ENCODE data around the gene UBTD2. TPM values are rescaled to one million over a fixed set of nuclear protein-coding genes. Genes with fewer than 3 reads are reported as not detected.
"Not testable (repeated sequence)": the region's sequence is repeated elsewhere in the genome, so short reads cannot be mapped to it uniquely, and the experiment has no call there.

UBTD2 gene, protein sequence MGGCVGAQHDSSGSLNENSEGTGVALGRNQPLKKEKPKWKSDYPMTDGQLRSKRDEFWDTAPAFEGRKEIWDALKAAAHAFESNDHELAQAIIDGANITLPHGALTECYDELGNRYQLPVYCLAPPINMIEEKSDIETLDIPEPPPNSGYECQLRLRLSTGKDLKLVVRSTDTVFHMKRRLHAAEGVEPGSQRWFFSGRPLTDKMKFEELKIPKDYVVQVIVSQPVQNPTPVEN
- total RNA-seq (ENCODE audit: insufficient read depth, low replicate concordance), result 33.2 TPM

DNA sequence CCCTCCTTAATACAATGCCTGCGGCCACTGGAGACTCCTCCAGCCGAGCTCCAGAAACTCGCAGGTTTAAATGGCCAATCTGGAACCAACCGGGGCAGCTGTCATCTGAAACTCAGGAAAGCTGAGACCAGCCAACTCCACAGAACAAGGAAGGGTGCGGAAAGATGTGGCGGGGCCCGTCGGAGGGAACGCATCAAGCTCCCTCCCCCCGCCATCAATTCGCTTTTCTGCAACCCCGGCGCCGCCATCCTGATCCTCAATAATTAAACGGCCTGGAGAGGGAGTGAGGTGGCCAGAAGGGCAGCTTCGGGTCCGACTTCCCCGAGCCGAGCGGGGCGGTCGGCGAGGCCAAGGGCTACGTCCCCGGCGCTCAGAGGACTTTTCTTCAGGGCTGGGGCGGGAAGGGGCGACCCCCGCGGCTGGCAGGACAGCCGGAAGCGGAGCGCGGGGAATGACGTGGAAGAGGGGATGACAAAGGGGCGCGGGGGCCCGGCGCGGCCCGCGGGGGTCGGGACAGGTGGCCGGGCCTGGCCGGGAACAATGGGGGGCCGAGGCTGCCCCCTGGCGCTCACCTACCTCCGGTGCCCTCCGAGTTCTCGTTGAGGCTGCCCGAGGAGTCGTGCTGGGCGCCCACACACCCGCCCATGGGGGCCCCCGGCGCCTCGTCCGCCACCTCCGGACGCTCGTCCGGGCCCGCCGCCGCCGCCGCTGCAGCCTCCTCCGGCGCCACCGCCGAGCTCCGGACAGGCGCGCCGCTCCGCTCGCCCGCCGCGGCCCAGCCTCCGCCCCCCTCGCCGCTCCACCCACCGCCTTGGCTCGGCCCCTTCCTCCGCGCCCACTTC lies at the start of gene UBTD2:
Gene UBTD2, minus strand, starts transcription at position 745 of the 842 bp plus-strand sequence. Its CDS starts 99 bp downstream, at position 646.
- peak; percentile 86 for DNase-seq (ENCODE audit: low spot score)

DNA sequence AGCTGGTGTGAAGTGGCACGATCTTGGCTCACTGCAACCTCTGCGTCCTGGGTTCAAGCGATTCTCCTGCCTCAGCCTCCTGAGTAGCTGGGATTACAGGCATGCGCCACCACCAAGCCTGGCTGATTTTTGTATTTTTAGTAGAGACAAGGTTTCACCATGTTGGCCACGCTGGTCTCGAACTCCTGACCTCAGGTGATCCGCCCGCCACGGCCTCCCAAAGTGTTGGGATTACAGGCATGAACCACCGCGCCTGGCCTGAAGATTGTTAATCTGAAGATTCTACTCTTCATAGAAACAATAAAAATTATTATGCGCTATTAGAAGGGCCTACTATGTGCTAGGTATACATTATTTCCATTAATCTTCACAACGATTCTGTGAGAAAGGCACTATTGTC lies 43.3 kb upstream of the UBTD2 start:
- DNase-seq (ENCODE audit: low spot score), result not testable (repeated sequence)

DNA sequence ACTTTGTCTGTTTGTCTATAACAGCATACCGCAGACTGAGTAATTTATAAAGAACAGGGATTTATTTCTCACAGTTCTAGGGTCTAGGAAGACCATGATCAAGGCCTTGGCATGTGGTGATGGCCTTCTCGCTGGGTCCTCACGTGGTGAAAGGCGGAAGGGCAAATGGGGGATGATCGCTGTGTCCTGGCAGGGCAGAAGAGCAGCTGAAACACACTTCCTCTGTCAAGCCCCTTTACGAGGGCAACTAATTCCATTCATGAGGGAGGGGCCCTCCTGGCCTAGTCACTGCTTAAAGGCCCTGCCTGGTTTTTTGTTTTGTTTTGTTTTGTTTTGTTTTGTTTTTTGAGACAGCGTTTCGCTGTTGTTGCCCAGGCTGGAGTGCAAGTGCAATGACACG lies 41.9 kb upstream of the UBTD2 start:
- no peak for DNase-seq (ENCODE audit: low spot score)

DNA sequence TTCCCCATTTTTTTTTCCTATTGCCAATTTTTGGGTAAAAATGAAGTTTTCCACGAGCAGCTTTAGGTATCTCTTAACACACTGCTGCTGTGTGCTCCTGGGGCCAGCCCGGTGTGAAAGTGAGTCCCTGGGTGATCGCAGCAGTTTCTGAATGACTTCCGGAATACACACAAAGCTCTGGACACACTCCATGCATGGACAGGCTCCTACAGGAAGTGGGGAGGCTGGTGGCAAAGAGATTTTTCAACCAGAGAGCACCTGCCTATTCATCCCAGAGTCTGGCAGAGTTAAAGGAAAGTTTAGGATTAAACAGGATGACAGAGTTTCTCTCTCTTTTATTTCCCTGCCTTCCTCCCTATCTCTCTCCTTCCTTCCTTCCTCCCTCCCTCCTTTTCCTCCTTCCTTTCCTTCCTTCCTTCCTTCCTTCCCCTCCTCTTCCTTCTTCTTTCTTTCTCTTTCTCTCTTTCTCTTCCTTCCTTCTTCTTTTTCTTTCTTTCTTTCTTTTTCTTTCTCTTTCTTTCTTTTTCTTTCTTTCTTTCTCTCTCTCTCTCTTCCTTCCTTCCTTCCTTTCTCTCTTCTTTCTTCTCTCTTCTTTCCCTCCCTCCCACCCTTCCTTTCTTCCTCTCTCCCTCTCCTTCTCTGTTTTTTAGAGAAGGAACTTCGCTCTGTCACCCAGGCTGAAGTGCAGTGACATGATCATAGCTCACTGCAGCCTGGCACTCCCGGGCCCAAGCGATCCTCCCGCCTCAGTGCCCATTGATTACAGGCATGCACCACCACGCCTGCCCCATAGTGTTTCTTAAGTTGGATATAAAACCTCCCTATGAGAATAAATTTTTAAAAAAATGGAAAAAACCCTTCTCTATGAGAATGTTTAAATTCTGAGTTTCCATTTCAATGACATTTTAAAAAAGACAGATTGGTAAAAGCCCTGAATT lies 38.7 kb upstream of the UBTD2 start:
- no peak for DNase-seq (ENCODE audit: low spot score)

DNA sequence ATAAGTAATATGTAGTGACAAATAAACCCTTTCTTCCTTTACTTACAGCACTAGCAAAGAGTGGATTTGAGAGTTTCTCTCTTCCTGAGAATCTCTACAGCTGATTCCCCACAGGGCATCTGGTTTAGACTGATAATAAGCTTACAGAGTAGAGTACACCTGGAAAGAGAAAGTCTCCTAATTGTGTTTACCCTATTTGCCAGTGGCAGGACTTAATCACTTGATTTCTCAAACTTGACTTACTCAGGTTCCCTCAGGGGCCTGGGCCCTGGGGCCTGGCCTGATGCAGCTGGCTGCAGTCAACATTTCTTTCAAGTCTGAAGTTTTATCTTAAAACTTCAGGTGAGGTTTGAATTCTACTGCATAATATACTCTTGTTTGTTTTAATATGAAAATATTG lies 38.0 kb upstream of the UBTD2 start:
- DNase-seq (ENCODE audit: low spot score), result no peak

DNA sequence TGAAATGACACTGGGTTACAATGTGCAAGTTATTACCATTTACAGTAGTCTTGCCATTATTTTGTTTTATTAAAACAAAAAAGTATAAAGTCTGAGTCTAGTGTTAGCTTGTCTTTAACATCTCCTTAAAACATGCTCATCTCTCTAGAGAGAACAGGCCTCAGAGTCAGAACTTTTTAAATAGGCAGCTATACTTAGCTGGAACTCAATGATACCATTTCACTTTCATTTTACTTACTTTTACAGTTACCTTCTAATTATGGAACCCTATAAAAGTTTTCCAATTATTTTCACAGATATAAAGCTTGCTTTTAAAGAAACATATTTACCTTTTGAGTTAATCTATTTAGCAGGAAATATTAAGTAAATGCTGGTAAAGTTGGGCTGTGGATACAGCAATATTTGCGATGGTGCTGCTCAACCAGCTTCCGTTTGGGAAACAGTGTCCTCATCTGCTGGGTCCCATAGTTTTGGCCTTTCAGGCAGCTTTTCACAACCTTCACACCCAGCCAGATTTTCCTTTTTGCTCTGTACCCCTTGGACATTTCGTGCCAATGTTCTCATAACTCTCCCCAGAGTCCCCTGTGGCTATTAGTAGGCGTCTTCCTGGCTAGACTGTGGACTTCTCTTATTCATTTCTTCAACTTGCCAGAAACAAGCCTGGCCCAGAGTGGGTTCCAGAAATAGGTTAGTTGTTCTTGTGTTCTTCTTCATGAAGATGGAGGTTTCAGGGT lies 36.3 kb upstream of the UBTD2 start:
- no peak for DNase-seq (ENCODE audit: low spot score)

DNA sequence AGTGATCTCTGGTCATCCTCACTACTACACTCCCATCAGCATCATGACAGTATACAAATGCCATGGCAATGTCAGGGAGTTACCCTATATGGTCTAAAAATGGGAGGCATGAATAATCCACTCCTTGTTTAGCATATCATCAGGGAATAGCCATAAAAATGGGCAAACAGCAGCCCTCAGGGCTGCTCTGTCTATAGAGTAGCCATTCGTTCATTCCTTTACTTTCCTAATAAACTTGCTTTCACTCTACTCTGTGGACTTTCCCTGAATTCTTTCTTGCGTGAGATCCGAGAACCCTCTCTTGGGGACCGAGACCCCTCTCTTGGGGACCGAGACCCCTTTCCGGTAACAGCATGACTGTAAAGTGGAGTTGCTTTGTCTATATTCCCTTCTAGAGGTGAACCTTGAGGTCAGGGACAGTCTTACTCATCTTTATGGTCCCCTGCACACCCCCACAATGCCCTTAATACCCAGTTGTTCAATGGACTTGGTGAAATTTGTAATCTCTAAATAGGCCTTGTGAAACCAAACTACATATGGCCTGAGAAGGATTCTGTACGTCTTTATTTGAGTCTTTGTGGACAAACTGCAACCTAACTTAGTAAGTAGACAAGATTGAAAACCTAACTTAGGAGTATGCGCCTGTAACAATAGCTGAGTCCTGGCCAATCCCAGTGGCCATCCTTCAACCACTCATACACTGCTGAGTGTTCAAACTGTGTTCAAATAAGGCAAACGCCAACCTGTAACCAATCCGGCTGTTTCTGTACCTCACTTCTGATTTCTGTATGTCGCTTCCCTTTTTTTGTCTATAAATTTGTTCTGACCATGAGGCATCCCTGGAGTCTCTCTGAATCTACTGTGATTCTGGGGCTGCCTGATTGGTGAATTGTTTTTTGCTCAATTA lies 32.3 kb upstream of the UBTD2 start:
- no peak for DNase-seq (ENCODE audit: low spot score)

DNA sequence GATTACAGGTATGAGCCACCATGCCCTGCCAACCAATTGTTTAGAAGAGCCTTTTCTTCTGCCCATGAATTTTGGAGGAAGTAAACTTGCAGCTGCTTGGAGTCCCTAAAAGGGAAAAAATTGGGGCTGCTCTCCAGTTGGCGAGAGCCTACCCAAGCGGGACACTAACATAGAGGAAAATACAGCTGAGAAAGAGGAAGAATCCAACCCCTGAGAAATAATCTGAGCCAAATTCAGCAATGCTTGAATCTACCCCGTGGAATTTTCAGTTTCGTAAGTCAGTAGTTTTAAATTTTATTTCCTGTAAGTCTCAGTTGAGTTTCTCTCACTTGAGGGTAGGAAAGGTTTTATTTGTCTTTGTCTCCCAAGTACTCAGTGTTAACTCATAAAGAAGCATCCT lies 30.4 kb upstream of the UBTD2 start:
- DNase-seq (ENCODE audit: low spot score), result no peak

DNA sequence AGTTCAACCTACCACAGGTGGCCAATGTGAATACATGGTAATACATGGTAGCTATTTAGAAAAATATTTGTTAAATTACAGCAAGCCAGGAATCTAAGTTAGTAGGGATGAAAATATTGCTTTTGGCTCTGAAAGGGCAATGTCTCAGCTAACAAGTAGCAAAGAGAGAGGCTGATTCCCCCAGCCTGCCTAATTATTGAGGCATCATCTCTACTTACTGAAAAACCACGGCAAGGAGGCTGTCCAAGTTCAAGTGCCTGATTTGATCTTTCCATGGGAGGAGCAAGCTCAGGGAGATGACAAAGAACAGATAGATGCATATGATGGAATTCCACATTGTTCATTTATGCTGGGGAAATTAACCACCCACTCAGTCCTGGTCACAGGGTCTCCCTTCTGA lies 28.7 kb upstream of the UBTD2 start:
- no peak for DNase-seq (ENCODE audit: low spot score)

DNA sequence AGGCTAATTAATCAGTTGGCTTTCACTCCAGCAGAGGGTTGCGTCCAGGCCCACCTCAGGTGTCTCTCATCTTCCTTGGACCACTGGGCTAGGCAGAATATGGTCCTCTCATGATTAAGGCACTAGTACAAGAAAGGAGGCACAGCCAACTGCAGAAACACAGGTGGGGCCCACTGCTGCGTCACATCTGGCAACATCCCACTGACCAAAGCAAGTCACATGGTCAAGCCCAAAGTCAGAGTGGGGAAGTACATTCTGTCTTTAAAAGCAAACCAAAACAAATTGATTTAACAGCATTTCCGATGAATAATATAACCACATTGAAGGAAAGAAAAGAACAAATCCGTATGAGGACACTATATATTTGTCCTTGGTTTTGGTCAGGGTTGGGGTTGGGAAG lies 28.0 kb upstream of the UBTD2 start:
- DNase-seq (ENCODE audit: low spot score), result no peak

DNA sequence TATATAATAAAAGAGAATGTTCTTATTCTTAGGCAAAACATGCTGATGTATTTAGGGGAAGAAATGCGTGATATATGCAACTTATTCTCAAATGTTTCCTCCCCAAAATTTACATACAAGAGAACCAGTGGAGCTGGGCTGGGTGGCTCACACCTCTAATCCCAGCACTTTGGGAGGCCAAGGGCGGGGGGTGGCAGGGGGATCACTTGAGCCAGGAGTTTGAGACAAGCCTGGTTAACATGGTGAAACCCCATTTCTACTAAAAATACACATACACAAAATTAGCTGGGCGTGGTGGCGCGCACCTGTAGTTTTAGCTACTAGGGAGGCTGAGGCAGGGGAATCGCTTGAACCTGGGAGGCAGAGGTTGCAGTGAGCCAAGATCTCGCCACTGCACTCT lies 27.5 kb upstream of the UBTD2 start:
- no peak for DNase-seq (ENCODE audit: low spot score)

DNA sequence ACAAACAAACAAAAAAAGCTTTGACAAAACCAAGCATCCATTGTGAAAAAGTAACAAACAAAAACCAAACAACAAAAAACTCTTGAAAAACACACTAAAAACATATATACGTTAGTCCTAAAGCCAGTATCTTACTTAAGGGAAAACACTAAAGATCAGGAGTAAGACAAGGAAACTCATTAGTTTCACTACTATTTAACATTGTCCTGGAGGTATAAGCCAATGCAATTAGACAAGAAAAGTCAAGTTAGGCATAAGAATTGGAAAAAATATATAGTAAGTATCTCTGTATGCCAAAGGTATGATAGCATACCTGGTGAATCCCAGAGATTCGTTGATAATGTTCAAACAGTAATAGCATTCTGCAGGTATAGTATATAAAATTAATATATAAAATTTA lies 21.8 kb upstream of the UBTD2 start:
- DNase-seq (ENCODE audit: low spot score), result no peak

DNA sequence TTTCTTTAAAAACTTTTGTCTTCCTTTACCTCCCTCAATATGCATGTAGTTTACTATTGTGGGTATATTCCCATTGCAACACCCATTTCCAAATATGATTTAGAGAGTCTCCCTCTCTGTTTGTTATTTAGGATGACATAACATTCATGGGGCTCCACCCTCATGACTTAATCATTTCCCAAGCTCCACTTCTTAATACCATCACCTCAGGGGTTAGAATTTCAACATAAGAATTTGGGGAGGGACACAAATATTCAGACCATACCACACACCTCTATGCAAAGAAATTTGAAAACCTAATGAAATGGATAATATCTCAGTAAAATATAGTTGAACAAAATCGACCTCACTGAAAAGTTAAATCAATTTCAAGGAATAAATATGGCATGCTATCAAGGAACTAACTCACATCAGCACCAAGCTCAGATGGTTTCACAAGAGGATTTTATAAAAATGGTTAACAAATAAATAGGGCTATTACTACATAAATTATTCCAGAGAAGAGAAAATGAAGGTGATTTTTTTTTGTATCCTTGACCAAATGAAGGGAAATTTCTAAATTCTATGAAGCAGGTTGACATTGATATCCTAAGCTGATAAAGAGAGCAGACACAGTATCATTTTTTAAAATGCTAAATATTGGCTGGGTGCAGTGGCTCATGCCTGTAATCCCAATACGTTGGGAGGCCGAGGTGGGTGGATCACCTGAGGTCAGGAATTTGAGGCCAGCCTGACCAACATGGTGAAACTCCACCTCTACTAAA lies 20.2 kb upstream of the UBTD2 start:
- DNase-seq (ENCODE audit: low spot score), result no peak

DNA sequence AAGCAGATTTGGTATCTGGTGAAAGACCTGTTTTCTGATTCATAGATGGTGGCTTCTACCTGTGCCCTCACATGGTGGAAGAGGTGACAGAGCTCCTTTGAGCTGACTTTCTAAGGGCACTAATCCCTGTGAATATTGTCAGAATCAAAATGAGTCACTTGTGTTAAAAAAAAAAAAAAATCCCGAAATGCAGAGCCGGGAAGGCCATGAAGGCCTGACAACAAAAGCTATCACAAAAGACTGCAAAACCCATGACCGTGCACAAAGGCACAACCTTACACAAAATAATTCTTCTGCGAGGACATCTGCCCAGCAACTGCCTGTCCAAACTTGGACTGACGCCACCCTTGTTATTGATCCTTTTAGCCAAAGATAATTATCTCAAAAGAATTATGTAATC lies 19.6 kb upstream of the UBTD2 start:
- no peak for DNase-seq (ENCODE audit: low spot score)

DNA sequence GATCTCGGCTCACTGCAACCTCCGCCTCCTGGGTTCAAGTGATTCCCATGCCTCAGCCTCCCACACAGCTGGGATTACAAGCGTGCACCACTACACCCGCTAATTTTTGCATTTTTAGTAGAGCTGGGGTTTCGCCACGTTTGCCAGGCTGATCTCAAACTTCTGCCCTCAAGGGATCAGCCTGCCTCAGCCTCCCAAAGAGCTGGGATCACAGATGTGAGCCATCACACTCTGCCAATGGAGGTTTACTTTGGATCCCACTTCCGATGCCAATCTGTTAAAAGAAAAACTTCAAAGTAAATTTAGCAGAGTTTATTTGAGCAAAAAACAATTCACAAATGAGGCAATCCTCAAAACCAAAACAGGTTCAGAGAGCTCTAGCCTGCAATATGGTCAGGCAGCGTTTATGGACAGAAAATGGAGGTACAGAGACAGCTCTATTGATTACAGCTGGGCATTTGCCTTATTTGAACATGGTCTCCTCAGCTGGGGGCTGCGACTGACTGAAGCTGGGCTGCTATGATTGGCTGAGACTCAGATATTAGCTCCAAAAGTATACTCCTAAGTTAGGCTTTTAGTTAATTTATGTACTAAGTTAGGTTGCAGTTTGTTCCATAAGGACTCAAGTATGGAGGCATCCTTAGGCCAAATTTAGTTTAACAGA lies 18.6 kb upstream of the UBTD2 start:
- DNase-seq (ENCODE audit: low spot score), result no peak

DNA sequence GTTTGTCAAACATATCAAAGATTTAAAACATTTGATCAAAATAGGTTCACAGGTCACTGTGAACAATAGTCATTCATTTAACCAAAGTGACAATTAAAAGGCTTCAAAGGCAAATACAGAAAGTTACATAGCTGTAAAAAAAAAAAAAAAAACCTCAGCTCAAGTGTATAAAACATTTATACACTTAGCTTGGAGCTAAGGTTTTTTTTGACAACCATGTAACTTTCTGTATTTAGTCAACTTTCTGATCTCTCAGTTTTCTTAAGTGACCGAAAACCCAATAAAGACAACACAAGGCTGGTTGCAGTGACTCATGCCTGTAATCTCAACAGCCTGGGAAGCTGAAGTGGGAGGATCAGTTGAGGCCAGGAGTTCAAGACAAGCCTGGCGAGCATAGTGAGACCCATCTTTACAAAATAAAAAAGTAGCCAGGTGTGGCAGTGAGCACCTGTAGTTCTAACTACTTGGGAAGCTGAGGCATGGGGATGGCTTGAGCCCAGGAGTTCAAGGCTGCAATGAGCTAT lies 16.4 kb upstream of the UBTD2 start:
- peak; percentile 75 for DNase-seq (ENCODE audit: low spot score)

DNA sequence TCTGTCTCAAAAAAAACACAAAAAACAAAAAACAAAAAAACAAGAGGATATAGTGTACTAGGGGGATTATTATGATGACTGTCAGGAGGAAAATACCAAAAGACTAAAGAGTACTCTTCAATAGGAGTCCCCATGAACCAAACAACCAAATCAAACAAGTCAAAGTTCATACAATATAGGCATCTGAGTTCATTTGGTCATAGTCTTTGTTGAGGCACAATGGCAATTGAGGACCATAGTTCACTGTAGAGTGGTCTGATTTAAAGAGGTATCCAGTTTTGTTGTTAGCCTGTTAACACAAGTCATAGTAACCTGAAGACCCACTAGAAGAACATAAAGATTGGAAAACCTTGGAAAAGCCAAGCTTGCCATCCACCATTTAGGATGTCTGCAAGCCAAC lies 11.3 kb upstream of the UBTD2 start:
- no peak for DNase-seq (ENCODE audit: low spot score)

DNA sequence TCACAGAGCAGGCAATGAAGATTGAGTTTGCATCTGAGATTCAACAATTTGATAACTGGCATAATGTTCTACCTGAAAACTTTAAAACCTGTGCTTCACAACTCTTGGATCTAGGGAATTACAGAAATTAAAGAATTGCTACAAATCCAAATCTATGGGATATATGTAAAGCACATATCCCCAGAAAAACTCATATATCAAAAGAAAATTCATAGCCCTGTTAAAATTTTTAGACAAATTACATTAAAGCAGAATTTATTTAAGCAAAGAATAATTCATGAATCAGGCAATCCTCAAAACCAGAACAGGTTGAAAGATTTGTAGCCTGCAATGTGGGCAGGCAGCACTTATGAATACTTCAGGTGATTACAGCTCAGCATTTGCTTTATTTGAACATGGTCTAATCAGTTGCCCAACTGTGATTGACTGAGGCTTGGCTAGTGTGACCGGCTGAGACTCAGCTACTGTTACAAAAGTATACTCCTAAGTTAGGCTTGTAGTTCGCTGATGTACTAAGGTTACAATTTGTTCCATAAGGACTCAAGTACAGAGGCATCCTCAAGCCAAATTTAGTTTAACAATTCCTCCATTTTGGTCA lies 10.3 kb upstream of the UBTD2 start:
- no peak for DNase-seq (ENCODE audit: low spot score)

All from umbilical cord (tissue), 2 donors.